AG09319 (cell line): ENCODE data around the gene PAGE2B.
"Not testable (repeated sequence)": the region's sequence is repeated elsewhere in the genome, so short reads cannot be mapped to it uniquely, and the experiment has no call there.

Experiments used
- DNase-seq: peaks from one replicate; pipeline ENCODE4 v3.0.0-alpha.2; 2010; ENCODE audit warnings: low read depth; ENCODE audit errors: extremely low read depth
- TF ChIP-seq, protein P1 (sequence below): IDR thresholded peaks from 2 replicates; pipeline ENCODE4 v1.5.1; 2011; ENCODE audit warnings: low read depth, mild to moderate bottlenecking, inconsistent platforms, low read length, moderate library complexity

The PAGE2B gene

DNA sequence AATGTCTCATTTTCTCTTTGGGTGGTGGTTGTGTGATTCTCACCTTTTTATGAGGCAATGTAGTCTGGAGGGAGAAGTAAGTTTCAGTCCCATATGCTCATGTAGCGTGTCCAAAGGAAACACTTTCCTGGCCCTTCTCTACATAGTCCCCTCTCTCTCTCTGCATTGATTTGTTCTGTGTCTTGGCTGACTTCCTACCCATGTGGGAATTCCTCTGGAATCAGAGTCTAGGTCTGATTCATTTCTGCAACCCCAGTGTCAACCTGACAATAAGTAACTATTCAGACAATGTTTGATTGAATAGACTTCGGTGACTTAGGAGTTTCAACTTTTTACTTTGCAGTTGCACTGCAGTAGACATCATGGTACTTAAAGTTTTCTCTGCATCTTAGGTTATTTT is 41.4 kb upstream of the PAGE2B start:
- no peak for DNase-seq
- TF ChIP-seq, protein P1, sequence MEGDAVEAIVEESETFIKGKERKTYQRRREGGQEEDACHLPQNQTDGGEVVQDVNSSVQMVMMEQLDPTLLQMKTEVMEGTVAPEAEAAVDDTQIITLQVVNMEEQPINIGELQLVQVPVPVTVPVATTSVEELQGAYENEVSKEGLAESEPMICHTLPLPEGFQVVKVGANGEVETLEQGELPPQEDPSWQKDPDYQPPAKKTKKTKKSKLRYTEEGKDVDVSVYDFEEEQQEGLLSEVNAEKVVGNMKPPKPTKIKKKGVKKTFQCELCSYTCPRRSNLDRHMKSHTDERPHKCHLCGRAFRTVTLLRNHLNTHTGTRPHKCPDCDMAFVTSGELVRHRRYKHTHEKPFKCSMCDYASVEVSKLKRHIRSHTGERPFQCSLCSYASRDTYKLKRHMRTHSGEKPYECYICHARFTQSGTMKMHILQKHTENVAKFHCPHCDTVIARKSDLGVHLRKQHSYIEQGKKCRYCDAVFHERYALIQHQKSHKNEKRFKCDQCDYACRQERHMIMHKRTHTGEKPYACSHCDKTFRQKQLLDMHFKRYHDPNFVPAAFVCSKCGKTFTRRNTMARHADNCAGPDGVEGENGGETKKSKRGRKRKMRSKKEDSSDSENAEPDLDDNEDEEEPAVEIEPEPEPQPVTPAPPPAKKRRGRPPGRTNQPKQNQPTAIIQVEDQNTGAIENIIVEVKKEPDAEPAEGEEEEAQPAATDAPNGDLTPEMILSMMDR = no peak

DNA sequence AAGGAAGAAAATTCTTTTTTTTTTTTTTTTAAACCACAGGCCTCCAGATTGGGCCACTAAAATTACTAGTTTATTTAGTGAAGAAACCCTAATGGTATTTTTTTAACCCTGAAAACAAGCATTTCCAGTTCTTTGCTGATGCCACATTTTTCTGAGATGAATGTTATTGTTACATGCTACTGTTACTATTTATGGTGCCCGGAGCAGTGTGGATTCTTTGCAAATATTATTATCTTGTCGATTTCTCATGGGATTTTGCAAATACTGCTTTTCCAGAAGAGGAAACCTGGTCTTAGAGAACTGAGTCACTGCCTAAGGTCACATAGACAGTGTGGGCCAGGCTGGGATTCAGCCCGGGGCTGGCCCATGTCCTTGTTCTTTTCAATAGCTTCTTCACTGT is 35.4 kb upstream of the PAGE2B start:
- TF ChIP-seq, protein P1 = no peak
- DNase-seq = no peak

DNA sequence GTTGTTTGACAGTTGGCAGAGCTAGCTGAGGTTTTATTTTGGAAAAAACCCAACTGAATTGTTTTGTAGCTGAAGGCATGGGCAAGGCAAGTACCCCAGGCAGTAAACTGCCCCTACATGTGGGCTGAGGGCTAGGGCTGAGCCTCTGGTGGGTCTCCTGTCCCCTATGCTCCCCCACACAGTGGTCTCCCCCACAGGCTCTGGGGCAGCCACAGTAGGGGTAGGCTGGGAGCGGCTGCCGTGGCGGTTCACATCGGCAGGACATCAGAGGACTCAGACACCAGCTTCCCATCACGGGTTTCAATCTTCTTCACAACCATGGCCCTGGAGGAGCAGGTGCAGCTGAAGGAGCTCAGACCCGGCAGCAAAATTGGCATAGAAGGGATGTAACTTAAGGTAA is 33.3 kb upstream of the PAGE2B start:
- no peak for DNase-seq
- TF ChIP-seq, protein P1 = no peak

DNA sequence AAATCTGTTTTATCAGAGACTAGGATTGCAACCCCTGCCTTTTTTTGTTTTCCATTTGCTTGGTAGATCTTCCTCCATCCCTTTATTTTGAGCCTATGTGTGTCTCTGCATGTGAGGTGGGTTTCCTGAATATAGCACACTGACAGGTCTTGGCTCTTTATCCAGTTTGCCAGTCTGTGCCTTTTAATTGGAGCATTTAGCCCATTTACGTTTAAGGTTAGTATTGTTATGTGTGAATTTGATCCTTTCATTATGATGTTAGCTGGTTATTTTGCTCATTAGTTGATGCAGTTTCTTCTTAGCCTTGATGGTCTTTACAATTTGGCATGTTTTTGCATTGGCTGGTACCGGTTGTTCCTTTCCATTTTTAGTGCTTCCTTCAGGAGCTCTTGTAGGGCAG is 24.2 kb upstream of the PAGE2B start:
- DNase-seq = not testable (repeated sequence)

DNA sequence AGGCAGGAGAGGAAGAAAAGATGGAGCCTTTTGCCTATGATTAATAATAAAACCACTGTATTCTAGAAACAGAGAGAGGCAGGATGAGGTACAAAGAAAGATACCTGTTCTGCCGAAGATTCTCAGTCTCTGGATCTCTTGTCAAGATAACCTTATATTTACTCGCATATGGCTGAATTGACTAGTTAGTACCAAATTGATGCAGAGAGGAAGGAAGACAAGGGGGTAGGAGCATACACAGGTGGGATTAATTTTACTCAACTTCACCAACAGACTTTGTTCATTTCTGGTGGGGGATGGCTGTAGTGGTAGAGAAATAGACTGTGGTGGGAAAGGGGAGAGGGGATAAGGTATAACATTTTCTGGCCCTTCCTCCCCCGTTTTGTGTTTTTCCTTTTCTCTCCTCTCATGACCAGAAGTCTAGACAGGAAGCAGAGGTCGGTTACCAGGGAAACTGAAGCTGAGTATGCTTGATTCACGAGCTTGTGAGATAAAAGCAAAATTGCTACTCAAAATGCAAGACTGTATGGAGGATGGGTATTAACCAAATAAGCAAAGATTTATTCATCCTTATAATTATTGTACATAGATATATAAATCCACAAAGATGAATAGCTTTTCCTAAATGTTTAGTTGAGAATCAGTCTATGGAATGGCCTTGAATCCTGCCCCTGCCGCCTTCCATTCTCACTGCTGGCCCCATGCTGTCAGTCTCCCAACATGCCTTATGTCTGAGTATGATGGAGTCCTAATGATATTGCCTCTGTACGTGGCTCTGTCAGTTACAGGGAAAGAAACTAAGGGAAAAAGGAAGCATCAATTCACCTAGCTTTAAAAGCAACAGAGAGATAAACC is 17.8 kb upstream of the PAGE2B start:
- TF ChIP-seq, protein P1 = no peak

DNA sequence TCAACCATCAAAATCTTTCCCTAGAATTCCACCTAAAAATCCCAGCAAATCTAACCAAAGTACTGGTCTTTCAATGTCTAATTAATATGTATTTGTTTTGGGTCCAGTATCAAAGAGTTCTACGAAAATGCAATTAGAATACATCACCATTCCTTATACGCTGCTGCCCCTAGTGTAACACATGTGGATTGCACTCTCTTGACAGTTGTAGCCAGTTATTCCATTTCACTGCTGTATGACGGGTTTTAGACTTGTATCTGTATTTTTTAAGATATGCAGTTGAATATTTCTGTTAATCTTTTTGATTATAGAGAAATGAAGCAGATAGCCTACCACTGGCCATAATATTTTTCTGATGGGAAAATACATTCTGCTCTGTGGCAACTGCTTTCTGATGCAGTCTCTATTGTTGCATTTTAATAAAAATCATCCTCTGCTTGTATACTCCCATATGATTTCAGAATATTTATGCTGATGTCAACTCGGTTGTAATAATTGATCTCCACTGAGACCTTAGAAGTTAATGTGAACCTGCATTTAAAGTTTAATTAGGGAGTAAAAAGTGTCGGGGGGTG is 17.1 kb upstream of the PAGE2B start:
- peak; percentile 8 for DNase-seq
- TF ChIP-seq, protein P1 = peak; percentile 76

More for the DNA sequence above, 17.8 kb upstream of the PAGE2B start:
- no peak for DNase-seq

DNA sequence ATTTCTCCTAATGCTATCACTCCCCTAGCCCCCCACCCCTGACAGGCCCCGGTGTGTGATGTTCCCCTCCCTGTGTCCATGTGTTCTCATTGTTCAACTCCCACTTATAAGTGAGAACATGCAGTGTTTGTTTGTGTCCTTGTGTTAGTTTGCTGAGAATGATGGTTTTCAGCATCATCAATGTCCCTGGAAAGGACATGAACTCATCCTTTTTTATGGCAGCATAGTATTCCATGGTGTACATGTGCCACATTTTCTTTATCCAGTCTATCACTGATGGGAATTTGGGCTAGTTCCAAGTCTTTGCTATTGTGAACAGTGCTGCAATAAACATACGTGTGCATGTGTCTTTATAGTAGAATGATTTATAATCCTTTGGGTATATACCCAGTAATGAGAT is 7.7 kb upstream of the PAGE2B start:
- DNase-seq = not testable (repeated sequence)

DNA sequence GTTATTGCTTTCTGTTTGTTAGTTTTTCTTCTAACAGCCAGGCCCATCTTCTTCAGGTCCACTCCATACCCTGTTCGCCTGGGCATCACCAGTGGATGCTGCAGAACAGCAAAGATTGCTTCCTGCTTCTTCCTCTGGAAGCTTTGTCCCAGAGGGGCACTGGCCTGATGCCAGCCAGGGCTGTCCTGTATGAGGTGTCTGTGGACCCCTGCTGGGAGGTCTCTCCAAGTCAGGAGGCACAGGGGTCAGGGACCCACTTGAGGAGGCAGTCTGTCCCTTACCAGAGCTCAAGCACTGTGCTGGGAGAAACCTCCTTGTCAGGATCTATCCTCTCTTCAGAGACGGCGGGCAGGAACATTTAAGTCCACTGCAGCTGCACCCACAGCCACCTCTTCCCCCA is 2.5 kb upstream of the PAGE2B start:
- no peak for DNase-seq
- TF ChIP-seq, protein P1 = no peak
